Fibroblast of lung (primary cell): Measurements from ENCODE around the gene LNPEP.

Experiments
- EZH2 ChIP-seq: IDR thresholded peaks from 2 replicates; pipeline ENCODE4 v1.5.1; 2012; ENCODE audit warnings: low read length, control low read depth, mild to moderate bottlenecking; ENCODE audit errors: missing control alignments
- TF ChIP-seq, protein P1 (sequence below), 2 donors: IDR thresholded peaks in 1 of 2; conservative IDR thresholded peaks in 1 of 2; 1 replicate in 1 of 2; 2 replicates in 1 of 2; pipeline ENCODE4 v1.5.1; 2011 to 2012; ENCODE audit warnings: low read length in 2 of 2, control low read depth in 1 of 2, inconsistent platforms in 1 of 2, low read depth in 1 of 2, mild to moderate bottlenecking in 1 of 2

DNA sequence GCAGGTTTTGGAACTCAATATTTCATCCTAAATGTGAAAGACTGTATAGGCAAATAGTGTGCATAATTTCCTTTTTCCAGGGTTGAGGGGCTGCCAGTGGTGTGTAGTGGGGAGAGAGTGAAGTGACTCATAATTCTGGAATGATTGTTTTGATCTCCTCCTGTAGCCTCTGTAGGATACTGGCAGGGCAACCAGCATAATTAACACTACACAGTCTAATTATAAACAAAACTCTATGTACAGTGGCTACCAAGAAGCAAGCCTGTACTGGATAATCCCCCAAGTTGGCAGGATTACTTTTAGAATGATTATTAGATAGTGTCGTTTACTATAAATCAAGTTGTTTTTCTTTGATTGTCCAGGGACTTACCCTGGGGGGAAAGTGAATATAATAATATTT, 32.2 kb downstream of the LNPEP start:
- TF ChIP-seq, protein P1, sequence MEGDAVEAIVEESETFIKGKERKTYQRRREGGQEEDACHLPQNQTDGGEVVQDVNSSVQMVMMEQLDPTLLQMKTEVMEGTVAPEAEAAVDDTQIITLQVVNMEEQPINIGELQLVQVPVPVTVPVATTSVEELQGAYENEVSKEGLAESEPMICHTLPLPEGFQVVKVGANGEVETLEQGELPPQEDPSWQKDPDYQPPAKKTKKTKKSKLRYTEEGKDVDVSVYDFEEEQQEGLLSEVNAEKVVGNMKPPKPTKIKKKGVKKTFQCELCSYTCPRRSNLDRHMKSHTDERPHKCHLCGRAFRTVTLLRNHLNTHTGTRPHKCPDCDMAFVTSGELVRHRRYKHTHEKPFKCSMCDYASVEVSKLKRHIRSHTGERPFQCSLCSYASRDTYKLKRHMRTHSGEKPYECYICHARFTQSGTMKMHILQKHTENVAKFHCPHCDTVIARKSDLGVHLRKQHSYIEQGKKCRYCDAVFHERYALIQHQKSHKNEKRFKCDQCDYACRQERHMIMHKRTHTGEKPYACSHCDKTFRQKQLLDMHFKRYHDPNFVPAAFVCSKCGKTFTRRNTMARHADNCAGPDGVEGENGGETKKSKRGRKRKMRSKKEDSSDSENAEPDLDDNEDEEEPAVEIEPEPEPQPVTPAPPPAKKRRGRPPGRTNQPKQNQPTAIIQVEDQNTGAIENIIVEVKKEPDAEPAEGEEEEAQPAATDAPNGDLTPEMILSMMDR (conservative IDR thresholded peaks at IDR 0.05 in 1 of 2, IDR thresholded peaks at IDR 0.05 in 1 of 2; ENCODE audit: low read depth in 1 of 2, low read length in 2 of 2), result no peak
- no peak for TF ChIP-seq EZH2
